ENCODE data around the gene NTS. TPM values are rescaled to one million over a fixed set of nuclear protein-coding genes. Genes with fewer than 3 reads are reported as not detected.

NTS gene
- total RNA-seq, 1 donor from 2014 or later = 2.5 TPM

DNA sequence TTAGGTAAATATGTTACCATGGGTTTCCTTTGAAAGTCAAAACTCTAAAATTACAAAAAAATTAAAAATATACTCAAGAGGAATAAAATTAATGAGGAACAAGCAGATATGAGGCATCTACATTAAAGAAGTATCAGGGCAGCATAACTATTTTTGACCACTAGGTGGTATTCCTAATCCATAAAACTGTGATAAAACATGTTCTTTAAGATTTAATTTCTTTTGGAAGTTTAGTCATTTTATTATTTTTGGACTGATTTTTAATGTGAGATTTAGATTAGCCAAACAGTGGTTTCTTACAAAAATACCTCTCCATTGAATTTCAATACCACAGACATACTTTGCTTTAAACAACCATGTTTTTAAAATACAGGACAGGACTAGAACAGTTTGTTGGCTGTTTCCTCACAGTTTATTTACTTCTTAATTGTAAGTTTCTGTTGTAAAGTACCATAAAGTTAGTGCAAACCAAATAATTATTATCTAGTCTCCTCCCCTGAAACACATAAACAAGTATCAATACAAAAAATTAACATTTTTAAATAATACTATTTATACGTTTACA lies 49.8 kb downstream of the NTS start:
- no peaks in the 10 kb centered on the region for H3K4me1 ChIP-seq
- H3K27ac ChIP-seq = no peak overlapping the region
- no peaks in the 10 kb centered on the region for H3K27me3 ChIP-seq
- H3K4me3 ChIP-seq = no peak overlapping the region
- no peaks in the 10 kb centered on the region for H3K36me3 ChIP-seq
- TF ChIP-seq, protein P1, sequence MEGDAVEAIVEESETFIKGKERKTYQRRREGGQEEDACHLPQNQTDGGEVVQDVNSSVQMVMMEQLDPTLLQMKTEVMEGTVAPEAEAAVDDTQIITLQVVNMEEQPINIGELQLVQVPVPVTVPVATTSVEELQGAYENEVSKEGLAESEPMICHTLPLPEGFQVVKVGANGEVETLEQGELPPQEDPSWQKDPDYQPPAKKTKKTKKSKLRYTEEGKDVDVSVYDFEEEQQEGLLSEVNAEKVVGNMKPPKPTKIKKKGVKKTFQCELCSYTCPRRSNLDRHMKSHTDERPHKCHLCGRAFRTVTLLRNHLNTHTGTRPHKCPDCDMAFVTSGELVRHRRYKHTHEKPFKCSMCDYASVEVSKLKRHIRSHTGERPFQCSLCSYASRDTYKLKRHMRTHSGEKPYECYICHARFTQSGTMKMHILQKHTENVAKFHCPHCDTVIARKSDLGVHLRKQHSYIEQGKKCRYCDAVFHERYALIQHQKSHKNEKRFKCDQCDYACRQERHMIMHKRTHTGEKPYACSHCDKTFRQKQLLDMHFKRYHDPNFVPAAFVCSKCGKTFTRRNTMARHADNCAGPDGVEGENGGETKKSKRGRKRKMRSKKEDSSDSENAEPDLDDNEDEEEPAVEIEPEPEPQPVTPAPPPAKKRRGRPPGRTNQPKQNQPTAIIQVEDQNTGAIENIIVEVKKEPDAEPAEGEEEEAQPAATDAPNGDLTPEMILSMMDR (IDR thresholded peaks at IDR 0.05) = peak in 2 of 3 experiments; percentile 33 to 39
- TF ChIP-seq POLR2AphosphoS5 (IDR thresholded peaks at IDR 0.05; ENCODE audit: insufficient read depth in 1 of 2, low read depth in 1 of 2) (no peak), POLR2A (IDR thresholded peaks at IDR 0.05) (no peak)
- H3K9me3 ChIP-seq = no peaks in the 10 kb centered on the region
- intact Hi-C loops (cut with DNase I) = no loop called here
- DNase-seq (ENCODE audit: extremely low spot score in 2 of 2) = no peak

DNA sequence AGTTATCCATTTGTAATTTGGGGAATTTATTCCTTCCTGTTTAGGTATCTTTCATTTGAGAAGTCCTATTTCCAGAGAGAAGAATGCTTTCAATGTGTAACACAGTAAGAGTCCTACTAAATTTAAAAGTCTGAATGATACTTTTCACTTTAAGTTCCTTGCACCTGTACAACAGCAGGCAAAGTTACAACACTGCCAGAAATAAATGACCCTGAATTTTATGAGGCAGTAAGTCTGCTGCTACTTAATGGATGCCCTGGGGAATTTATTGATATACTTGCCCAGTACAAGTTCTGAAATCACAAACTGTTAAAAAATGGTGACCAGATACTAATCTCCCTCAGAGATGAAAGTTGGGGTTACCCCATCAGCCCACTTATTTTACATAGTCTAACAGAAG lies 53.1 kb downstream of the NTS start:
- no peaks in the 10 kb centered on the region for H3K36me3 ChIP-seq
- H3K4me1 ChIP-seq = no peaks in the 10 kb centered on the region
- H3K27ac ChIP-seq = no peak overlapping the region
- no peak overlapping the region for H3K4me3 ChIP-seq
- no peaks in the 10 kb centered on the region for H3K27me3 ChIP-seq
- intact Hi-C loops (cut with DNase I) = no loop called here
- TF ChIP-seq, protein P1 (IDR thresholded peaks at IDR 0.05) = no peak
- TF ChIP-seq POLR2A (IDR thresholded peaks at IDR 0.05) (no peak), POLR2AphosphoS5 (IDR thresholded peaks at IDR 0.05; ENCODE audit: insufficient read depth in 1 of 2, low read depth in 1 of 2) (no peak)
- DNase-seq (ENCODE audit: extremely low spot score in 2 of 2) = no peak
- no peaks in the 10 kb centered on the region for H3K9me3 ChIP-seq

Other genes starting within 250 kb of the NTS start
- gene RASSF9, start 37.9 kb upstream of the NTS start, total RNA-seq = 1.7 TPM

Measured in vagina (tissue), 2 donors.